ENCODE measurements around the gene MRFAP1. TPM values are rescaled to one million over a fixed set of nuclear protein-coding genes. Genes with fewer than 3 reads are reported as not detected.

MRFAP1 gene
- total RNA-seq: 122 and 128 TPM in 2 replicates
- 326 TPM for polyA plus RNA-seq (2012)

DNA sequence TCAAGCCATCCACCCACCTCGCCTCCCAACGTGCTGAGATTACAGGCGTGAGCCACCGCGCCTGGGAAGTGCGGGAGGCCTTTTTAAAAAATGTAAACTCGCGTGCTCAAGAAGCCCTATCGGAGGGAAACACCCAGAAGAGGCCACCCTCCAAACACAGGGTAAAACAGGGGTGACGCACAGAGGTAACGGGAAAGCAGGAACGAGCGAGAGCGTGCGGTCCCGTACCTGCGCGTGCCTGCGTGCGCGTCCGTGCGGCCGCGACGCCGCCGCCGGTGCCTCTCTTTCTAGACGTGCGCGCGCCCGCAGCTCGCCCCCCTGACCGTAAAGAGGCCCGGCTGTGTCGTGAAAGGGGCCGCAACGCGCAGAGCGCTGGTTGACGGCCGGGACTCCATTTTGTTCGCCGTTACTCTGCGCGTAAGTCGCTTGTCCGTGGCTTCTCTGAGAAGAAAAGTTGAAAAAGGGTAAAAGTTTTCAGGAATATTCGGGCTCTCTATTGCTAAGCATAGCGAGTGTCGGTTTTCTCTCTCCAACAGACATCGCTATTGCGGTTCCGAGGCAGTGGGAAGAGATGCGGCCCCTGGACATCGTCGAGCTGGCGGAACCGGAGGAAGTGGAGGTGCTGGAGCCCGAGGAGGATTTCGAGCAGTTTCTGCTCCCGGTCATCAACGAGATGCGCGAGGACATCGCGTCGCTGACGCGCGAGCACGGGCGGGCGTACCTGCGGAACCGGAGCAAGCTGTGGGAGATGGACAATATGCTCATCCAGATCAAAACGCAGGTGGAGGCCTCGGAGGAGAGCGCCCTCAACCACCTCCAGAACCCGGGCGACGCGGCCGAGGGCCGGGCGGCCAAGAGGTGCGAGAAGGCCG is at the start of gene MRFAP1:
Gene MRFAP1 (plus strand): TSS at position 394 of the 872 bp plus-strand sequence. CDS start 178 bp downstream, at position 572.
- peak; percentile 96 for DNase-seq (ENCODE audit: low read depth)

DNA sequence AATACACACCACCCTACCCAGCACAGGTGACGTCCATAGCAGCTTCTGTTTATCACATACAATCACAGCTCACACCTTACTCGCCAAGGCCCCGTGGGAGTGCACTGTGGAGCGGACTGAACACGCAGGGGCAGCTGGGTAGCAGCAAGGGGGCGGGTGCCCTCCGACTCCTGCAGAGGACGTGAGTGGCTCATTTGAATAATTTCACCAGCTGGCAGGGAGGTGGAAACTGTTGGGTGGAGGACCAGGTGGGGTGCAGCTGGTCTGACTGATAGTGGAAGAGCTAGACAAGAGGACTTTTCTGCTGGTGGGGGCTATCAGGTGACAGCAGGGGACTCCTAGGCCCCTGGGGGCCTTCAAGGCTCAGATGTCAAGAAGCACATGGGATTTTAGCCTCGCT is 49.2 kb upstream of the MRFAP1 start:
- no peak for DNase-seq (ENCODE audit: low read depth)

DNA sequence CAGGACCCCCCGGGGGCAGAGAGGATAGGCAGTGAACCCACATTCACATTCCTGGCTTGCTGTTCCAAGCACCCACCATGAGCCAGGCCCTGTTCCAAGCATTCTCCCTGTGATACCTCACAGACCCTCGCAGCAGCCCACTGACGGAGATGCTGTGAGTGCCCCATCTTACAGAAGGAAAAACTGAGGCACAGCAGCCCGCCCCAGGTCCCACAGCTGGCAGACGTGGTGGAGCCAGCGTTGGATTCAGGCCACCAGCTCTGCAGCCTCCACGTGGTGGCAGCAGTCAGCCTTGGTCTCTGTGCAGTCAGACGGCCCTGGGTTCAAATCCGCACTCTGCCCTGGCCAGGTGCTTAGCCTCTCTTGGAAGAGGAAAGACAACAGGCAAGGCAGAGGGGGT is 48.7 kb upstream of the MRFAP1 start:
- no peak for DNase-seq (ENCODE audit: low read depth)

DNA sequence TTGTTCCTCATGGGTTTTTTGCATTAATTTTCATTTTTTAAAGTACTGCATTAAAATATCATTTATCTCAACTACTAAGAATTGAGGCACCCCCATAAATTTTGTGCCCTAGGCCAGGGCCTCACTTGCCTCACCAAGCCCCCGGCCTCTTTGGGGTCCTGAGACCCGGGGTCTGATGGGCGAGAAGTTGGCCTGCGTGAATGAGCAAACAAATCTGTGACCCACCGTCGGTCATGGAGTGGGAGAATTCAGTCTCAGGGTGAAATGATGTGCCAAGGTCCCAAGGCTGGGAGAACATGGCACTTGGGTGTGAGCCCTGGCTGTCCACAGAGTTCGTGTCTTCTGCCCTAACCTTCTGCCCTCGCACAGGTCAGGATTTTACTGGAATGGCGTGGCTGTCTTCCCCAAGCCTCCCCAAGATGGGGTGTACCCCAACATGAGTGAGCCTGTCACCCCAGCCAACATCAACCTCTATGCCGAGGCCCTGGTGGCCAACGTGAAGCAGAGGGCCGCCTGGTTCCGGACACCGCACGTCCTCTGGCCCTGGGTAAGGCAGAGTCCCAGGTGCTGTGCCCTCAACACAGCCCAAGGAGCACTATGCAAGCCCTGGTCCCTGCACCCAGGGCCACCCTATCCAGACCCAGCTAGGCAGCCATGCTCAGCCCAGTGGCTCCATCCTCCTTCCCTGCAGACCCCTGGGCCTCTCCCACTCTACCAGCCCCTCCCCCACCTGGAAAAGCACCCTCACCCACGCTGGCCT is 47.5 kb upstream of the MRFAP1 start:
- no peak for DNase-seq (ENCODE audit: low read depth)

DNA sequence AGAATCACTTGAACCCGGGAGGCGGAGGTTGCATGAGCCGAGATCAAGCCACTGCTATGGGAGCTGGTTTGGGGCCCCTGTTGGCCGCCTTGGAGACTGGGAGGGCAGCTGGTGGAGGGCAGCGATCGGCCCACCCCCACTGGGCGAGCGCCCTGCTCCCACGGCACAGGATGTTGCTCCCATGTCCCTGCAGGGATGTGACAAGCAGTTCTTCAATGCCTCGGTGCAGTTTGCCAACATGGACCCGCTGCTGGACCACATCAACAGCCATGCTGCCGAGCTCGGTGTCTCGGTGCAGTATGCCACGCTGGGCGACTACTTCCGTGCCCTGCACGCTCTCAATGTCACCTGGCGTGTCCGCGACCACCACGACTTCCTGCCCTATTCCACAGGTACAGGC is 46.1 kb upstream of the MRFAP1 start:
- no peak for DNase-seq (ENCODE audit: low read depth)

DNA sequence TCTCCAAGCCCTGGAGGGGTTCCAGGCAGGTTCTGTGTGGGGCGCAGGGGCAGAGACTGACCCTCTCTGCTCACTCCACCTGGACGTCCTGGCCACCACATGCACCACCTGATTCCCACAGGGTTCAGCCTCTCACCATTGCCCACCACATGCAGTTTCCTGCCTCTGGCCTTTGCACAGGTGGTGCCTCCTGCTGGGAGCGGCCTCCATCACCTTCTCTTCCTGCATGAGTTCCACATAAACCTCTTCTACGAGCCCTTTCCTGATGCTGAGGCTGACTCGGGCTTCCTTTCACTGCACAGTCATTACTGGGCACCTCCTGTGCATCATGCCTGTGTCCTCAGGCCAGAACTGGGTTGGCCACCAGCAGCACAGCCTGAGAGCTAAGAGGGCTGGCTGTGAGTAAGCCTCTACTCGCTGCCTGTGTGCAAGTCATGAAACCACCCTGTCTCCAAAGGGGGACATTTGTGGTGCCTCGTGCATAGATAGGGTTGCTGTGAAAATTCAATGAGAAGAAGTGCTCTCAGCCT is 45.6 kb upstream of the MRFAP1 start:
- DNase-seq (ENCODE audit: low read depth): no peak

DNA sequence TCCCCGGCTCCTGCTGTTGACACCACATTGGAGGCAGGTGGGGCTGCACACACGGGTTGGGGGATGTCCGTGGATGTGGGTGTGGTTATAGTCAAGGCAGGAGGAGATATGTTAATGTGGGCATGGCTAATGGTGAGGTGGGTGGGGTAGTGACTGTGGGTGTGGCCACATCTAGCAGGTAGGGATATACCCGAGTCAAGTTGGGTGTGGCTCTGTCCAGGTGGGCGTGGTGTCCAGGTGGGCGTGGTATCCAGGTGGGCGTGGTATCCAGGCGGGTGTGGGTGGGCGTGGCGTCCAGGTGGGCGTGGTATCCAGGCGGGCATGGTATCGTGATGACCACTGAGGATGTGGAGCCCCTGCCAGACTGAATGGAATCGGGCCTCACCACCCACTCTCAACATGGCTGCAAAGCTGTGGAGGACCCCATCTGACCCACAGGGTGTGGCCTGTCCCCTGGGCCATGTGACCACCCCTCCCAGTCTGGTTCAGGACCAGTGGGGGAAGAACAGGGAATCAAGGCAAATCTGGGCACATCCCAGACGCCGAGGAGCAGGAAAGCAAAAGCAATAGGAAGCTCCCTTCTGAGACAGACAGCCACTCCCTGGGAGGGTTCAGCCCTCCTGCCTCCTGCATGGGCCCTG is 44.5 kb upstream of the MRFAP1 start:
- DNase-seq (ENCODE audit: low read depth): no peak

DNA sequence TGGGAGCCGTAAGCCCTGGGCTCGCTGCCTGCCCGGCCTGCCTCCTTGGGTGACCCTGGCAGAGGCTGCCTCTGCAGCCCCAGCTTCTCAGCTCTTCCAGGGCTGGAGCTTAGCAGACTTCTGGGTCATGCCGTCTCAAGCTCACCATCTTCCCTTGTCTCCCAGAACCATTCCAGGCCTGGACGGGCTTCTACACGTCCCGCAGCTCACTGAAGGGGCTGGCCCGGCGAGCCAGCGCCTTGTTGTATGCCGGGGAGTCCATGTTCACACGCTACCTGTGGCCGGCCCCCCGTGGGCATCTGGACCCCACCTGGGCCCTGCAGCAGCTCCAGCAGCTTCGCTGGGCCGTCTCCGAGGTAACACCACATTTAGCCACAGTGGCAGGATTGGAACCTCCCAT is 43.5 kb upstream of the MRFAP1 start:
- DNase-seq (ENCODE audit: low read depth): no peak

DNA sequence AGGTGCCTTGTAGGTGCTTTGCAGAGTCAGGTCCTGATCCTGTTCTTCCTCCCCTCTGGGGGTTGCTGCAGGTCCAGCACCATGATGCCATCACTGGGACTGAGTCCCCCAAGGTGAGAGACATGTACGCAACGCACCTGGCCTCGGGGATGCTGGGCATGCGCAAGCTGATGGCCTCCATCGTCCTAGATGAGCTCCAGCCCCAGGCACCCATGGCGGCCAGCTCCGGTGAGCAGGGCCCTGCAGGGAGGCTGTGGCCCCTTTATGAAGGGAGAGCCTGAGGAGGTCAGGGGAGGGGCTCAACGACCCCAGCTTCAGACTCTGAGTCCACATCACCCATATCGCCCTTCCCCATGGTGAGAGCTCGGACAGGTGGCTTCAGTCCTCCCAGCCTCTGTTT is 42.4 kb upstream of the MRFAP1 start:
- DNase-seq (ENCODE audit: low read depth): no peak

DNA sequence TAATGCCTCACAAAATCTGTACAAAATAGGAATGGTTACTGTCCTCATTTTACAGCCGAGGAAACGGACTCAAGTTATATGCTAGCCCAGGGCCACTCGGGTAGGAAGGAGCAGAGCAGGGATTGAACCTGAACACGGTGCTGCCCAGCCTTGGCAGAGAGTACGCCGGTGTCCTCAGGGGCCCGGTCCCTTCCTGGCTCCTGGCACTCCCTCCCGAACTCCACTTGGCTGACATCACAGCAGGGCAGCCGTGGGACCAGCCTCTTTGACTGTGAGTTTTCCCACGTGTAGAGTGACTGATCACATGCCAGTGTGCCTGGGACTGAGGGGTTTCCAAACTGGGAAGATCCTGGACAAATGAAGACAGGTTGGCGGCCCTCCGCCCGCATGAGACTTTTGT is 41.8 kb upstream of the MRFAP1 start:
- DNase-seq (ENCODE audit: low read depth): no peak

DNA sequence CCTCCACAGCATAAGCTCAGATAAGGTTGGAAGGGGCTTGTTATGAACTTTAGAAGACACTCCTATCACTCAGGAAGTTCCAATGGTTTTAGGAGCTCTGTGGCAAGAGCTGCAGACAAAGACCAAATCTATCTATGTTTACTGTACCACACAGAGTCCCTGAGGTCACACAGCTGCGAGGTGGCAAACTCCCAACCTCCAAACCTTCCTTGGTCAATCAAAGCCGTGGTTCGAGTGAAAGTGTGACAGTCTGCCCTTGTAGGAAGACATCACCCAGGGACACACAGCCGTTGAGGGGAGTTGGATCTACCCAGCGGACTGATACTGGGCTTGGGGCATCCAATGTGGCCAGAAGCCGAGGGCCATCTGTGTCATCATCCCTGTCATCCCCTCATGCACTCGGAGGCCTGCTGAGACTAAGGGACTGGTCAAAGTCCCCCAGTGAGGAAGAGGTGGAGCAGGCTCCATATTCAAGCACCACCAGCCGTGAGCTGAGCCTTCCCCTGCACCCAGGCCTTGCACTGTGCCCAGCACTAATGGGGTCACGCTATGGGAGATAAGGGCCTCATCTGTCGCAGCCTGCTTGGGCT is 38.7 kb upstream of the MRFAP1 start:
- peak; percentile 15 for DNase-seq (ENCODE audit: low read depth)

DNA sequence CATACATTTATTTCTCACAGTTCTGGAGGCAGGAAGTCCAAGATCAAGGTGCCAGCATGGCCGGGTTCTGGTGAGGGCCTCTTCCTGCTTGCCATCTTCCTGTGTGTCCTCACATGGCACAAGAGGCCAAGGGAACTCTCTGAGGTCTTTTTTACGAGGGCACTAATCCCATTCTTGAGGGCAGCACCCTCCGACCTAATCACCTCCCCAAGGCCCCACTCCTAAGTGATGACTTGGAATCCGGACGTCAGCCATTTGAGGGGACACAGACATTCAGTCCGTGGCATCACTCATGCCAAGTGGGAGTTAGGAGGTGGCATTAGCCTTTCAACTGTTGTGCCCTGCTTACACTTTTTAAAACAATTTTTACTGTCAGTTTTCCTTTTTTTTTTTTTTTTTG is 38.2 kb upstream of the MRFAP1 start:
- DNase-seq (ENCODE audit: low read depth): no peak

DNA sequence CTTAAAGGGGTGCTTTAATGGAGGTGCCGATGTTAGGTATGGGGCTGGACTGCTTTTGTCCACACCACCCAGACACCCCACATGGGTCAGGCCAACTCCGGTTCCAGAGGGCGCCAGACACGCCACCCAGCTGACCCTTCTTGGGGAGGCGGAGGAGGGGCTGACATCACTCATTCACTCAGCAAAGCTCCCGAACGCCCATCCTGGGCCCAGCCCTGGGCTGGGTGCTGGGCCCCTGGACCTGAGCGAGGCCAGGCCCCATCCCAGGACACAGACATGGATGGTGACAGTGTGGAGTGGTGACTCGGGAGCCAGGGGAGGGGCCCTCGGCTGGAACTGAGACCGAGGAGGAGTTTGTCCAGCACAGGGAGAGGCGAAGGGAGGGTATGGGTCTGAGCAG is 37.4 kb upstream of the MRFAP1 start:
- DNase-seq (ENCODE audit: low read depth): no peak

DNA sequence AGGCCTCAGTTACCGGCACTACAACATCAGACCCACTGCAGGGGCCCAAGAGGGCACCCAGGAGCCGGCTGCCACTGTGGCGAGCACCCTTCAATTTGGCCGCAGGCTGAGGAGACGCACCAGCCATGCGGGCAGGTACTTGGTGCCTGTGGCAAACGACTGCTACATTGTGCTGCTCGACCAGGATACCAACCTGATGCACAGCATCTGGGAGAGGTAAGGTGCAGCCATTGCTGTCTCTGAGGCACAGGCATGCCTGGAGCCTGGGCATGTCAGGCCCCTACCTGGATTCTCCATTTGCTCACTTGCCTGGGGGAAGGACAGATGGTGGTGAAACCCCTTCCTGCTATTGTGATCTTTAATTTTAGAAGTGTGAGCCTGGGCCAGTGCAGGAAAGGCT is 35.4 kb upstream of the MRFAP1 start:
- DNase-seq (ENCODE audit: low read depth): no peak

DNA sequence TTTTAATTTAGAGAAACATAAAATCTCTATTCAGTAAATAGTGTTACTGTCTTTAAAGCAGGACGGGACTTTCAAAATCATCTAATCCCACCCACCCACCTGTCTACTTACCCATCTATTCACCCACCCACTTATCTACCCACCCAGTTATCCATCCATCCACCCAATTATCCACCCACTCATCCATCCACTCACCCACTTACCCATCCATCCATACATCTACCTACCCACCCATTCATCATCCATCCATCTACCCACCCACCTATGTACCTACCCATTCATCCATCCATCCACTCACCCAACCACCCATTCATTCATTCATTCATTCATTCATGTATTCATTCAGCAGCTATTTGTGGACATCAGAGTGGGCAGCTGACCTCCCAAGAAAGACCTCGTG is 34.9 kb upstream of the MRFAP1 start:
- DNase-seq (ENCODE audit: low read depth): no peak

DNA sequence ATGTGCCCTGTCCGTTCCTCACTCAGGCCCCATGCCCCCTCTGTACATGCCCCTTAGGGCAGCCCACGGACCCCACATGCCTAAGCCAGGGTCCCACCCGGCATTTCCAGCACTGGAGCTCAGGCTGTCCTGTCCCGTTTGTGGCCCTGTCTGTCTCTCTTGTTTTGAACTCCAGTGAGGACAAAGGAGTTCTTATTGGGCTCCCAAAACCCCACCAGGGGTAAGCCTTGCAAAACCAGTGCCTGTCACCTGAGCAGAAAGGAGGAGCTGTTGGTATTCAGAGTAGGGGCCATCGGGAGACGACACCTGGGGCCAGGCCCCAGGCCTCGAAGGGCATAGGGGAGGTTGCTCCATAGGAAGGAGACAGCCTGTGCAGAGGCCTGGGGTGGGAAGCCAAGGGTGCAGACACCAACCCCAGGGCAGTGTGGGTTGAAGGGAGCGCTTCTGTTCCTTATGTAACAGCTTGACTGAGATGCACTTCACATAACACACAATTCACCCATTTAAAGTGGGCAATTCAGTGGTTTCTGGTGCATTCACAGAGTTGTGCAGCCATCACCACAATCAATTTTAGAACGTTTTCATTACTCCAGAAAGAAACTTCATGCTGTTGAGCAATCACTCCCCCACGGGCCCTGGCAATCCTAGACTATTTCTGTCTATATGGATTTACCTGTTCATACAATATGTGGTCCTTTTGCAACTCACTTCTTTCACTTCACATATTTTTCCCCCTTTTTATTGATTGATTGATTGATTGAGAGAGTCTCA is 33.8 kb upstream of the MRFAP1 start:
- no peak for DNase-seq (ENCODE audit: low read depth)

DNA sequence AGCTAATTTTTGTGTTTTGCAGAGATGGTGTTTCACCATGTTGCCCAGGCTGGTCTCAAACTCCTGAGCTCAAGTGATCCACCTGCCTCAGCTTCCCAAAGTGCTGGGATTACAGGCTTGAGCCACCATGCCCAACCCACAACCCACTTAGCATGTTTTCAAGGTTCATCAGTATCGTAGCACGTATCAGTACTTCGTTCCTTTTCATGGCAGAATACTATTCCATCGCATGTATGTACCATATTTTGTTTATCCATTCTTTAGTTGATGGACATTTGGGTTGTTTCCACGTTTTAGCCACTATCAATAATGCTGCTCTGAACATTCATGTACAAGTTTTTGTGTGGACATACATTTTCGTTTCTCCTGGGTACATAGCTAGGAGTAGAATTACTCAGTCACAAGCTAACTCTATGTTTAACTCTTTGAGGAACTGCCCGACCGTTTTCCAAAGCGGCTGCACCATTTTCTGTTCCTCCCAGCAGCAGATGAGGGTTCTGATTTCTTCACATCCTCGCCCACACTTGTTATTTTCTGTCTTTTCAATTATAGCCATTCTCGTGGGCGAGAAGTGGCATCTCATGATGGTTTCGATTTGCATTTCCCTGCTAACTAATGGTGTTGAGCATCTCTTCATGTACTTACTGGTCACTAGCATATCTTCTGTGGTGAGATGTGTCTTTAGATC is 33.0 kb upstream of the MRFAP1 start:
- DNase-seq (ENCODE audit: low read depth): no peak

DNA sequence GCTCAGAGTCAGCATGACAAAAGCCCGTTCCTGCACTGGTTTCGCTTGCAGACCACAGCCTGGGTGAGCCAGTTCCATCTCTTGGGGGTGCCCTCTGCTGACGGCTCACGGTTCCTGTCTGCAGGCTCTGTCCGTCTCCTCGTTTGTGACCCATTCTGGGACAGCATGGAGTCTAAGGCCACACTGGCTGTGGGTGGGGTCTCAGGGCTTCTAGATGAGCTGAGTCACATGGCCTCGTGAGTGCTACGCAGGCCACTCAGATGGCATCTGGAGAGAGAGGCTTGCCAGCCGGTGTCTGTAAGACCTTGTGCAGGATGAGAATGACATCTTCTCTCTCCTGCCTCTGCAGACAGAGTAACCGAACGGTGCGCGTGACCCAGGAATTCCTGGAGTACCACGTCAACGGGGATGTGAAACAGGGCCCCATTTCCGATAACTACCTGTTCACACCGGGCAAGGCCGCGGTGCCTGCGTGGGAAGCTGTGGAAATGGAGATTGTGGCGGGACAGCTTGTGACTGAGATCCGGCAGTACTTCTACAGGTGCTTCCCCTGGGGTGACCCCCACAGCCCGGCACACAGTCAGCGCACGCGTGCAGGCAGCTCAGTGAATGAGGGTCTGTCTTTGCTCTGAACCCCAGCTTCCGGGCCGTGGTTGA is 31.6 kb upstream of the MRFAP1 start:
- peak; percentile 2 for DNase-seq (ENCODE audit: low read depth)

DNA sequence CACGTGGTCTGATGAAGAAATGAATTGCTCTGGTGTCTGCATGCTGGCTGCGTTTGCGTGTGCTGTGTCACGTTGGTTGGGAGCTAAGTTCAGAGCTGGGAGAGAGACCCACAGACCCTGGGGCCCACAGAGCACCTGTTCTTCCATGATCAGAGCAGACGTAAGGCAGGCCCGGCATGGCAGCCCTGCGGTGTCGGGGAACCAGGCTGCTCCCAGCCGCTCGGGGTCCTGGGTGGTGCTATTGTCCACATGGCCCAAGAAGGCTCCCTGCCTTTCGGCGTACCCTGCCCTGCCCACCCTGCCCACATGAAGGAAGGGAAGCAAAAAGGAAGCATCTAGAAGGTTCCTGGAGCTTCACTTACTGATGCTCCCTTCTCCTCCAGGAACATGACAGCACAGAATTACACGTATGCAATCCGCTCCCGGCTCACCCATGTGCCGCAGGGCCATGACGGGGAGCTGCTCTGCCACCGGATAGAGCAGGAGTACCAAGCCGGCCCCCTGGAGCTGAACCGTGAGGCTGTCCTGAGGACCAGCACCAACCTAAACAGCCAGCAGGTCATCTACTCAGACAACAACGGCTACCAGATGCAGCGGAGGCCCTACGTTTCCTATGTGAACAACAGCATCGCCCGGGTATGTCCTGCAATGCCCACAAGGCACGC is 30.9 kb upstream of the MRFAP1 start:
- DNase-seq (ENCODE audit: low read depth): no peak
